NCI-H1436 (cell line): ENCODE measurements around the gene DNHD1.

ENCODE experiments used
- DNase-seq: peaks from one replicate; lab custom pipeline; 2025; lab: John Stamatoyannopoulos, UW

Gene DNHD1

DNA sequence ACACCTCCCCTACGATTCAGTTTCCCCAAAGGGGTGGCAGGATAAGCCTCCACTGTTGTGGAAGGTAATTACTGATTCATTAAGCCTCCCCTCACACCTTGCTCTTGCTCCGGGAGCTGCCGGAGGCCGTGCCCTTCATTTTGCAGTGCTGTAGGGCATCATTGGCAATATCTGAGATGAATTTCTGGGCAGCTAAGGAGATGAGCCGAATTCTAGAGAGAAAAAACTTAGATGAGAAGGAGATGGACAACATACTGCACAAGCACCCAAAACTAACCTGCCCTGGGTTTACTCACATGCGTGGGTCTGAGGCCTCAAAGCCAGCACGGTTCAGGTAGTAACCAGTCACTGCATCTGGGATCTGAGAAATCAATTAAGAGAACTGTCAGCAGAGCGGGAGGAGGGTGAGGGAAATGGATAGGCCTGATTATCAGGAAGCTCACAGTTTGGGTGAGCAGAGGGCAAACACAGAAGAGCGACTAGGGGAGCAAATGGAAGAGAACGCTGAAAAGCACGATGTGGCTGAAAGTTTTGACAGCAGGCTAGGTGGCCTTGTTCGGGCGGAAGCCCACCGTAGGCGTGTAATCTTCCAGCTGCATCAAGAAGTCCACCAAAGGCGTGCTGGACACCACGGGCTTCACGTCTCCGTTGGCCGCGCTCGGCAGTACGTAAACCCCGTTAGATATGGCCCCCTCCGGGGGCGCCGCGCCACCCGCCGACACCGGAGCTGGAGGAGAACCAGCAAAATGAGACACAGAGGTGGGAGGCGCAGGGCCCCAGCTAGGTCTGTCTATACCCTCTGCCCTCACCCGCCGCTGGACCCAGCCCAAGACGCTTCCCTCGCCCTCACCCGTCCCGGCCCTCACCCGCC lies 114.2 kb downstream of the DNHD1 start:
- DNase-seq = no peak

DNA sequence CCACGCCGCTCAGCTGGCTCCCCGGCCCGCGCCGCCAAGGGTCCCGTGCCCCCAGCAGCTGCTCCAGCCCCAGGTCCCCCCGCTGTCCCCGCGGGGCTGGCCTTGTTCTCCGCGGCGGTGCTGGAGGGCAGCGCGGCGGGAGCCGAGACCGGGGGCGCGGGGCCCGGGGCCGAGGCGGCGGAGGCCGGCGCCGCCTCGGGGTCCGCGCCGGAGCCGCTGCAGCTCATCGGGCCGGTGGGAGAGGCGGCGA lies 114.8 kb downstream of the DNHD1 start:
- DNase-seq = no peak

- DNase-seq = peak; percentile 90
Measured at GRCh38 chr11:6612213-6613041, 115.3 kb downstream of the DNHD1 start, which contains the start of gene TAF10. TAF10 (minus strand) TSS chr11:6612216; CDS start chr11:6612189, 27 bp downstream.

- DNase-seq = no peak
Measured at GRCh38 chr11:6613496-6613895, 116.4 kb downstream of the DNHD1 start.

DNA sequence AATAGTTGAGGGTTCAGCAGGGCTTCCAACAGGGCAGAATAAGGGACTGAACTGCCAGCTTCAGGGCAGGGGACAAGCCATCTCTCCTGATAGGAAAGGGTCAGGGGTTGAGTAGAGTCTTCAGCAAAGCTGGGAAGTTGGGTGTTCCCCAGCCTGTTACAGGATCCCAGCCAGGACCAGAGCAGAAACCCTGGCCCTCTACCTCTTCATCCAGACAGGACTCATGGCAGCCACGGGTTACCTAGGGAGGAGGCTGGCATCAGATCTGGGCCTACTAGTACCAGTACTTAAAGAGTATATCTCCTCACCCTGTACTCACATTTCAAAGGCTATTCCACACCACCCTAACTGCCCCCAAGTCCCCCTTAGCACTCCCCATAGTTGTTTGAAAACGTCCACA lies 117.4 kb downstream of the DNHD1 start:
- no peak for DNase-seq

GRCh38 chr11:6615046-6615445 lies 118.0 kb downstream of the DNHD1 start:
- no peak for DNase-seq

DNA sequence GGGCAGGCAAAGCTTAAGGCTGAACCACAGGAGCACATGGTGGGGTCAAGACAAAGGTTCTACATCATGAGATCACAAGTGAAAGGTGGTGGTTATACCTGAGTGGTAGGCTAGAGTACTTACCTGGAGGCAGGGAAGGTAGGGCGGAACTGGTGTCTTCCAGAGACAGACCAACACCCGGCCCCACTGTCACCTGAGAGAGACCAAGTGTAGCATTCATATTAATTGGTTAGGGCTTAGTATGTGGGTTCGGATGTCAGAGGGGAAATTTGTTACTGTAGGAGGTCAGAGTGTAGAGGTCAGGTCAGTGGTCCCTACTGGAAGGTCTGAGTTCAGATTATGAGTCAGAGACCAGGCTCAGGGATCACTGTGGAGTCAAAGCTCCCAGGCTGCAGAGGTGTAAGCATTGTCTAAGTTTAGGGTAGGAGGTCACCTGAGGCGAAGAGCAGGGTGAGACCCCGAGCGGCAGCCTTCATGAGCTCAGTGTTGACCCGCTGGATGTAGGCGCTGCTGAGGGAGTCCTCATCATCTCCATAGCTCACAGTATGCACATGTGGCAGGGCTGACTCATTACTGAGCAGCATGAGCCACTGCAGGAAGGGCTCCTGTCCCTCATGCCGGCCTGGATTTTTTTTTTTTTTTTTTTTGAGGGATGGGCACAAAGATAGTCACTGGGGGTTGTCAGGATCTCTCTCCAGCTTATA lies 119.0 kb downstream of the DNHD1 start:
- DNase-seq = no peak

DNA sequence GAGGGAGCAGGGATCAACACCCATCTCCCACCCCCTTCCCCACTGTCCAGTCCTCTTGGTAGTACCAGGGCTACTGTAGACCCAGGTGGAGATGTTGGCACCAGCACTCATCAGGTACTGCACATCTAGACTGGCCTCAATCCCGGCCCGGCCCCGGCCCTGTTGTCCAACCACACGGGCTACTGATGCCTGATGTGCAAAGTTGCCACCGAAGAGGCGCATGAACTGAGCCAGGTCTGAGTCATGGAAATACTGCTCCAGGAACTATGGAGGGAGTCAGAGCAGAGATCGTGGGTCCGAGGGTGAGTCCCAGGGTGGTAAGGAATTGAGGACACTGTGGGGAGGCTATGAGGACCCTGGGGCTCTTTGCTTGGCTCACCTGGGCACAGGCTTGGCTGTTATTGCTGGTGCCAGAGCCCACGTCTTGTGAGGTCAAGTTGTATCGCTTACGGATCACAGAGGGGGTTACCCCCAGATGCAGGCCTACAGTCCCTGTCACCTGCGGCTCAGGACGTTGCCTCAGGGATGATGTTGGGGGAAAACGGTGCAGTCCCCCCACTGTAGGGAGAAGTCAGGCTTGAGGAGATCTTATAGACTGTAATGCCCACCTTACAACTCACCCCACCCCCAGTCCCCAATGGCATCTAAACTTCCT lies 119.6 kb downstream of the DNHD1 start:
- DNase-seq = no peak

- no peak for DNase-seq
Measured at GRCh38 chr11:6617315-6617781, 120.3 kb downstream of the DNHD1 start.

DNA sequence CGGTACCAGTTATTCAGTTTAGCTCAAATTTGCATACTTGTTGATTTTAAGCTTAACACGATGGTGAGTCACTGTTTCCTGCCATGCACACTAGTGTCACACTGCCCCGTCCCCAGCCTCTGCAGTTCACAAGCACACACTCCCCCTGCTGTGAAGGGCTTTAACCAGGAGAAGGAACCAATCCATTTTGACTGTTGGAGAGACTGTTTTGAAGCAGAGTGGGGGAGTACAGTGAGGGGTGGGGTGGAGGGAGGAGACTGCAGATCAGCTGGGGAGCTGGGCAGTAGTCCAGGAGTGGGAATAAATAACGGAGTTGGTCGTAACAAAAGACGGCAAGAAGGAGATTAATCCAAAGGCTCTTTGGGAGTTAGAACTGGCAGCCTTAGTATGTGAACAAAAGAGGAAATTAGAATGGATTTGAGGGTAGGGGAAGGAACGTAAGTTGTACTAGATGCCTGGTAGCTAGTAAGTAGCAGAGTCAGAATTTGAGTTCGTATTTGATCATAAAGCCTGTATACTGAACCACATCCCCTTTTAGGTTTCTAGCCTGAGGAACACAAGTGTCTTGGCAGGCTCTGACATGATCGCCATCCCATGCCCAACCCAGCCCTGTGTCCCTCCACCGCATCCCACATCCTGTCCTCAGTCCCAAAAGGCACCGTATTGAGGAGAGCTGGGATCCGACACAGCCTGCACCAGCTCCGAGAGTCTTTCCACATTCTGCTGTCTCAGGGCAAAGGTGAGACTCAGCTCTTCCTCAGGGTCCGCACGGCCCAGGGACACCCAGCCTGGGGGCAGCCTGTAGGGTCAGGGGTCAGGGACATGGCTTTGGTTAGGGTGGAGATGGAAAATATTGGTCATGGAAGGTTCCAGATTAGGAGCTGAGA lies 121.3 kb downstream of the DNHD1 start:
- DNase-seq = no peak

DNA sequence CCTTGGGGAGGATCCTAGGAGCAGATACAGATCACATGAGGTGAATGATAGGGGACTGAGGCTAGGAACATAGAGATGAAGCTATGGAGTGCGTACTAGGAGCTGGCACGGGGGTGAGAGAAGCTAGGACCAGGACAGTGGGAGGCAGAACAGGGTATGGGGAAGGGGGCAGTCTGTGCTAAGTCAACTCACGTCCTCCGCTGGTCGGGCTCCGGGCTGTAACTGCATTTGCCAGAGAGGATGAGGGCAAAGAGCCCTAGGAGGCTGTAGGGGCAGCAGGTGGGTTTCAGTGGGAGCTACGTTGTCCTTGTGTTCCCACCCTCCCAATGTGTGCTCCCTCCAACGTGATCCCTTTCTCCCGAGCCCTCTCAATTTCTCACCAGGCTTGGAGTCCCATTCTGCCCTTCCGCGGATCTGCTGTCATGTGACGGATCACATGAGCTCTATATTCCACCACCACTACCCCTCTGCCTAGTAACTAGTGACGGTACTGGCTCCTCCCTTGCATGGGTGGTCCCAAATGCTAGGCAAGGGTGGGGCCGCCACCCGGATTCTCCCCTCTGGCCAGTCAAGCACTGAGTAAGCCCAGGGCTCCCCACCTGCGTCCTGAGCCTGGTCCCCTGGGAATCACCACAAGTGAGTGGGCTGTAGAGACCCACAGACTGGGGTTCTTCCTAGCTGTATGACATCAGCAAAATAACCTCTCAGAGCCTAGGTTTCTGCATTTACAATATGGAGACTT lies 122.1 kb downstream of the DNHD1 start, which contains the start of gene TPP1:
TSS of gene TPP1 (minus strand) at position 419 of the 742 bp plus-strand sequence. CDS start at position 397, 22 bp downstream.
- peak; percentile 93 for DNase-seq

GRCh38 chr11:6620636-6621035 lies 123.6 kb downstream of the DNHD1 start:
- DNase-seq = no peak
